ENCODE measurements around the gene BBS1. TPM values are rescaled to one million over a fixed set of nuclear protein-coding genes. Genes with fewer than 3 reads are reported as not detected.

Gene BBS1
- total RNA-seq, 1 donor from 2014 or later = 8.2 TPM

- peaks cover 5% of the 10 kb centered on the region for H3K27me3 ChIP-seq (ENCODE audit: control insufficient read depth, insufficient read depth, low read length)
- no peak overlapping the region for H3K4me3 ChIP-seq (ENCODE audit: low read depth, low read length)
- H3K36me3 ChIP-seq (ENCODE audit: control insufficient read depth, insufficient read depth, low read length) = no peaks in the 10 kb centered on the region
- no peak for TF ChIP-seq CTCF (IDR thresholded peaks at IDR 0.05; ENCODE audit: insufficient read depth, low read length, severe bottlenecking)
- no peak for DNase-seq (ENCODE audit: low read depth)
- FAIRE-seq = no peak
Observed at GRCh38 chr11:66550887-66551286, 40.5 kb downstream of the BBS1 start.

- no peaks in the 10 kb centered on the region for H3K36me3 ChIP-seq (ENCODE audit: control insufficient read depth, insufficient read depth, low read length)
- no peak for DNase-seq (ENCODE audit: low read depth)
- H3K4me3 ChIP-seq (ENCODE audit: low read depth, low read length) = no peak overlapping the region
- no peak for FAIRE-seq
- H3K27me3 ChIP-seq (ENCODE audit: control insufficient read depth, insufficient read depth, low read length) = peaks cover 3% of the 10 kb centered on the region
- no peak for TF ChIP-seq CTCF (IDR thresholded peaks at IDR 0.05; ENCODE audit: insufficient read depth, low read length, severe bottlenecking)
Observed at GRCh38 chr11:66554602-66555001, 44.2 kb downstream of the BBS1 start.

- H3K27me3 ChIP-seq (ENCODE audit: control insufficient read depth, insufficient read depth, low read length) = peaks cover 1% of the 10 kb centered on the region
- TF ChIP-seq CTCF (IDR thresholded peaks at IDR 0.05; ENCODE audit: insufficient read depth, low read length, severe bottlenecking) = no peak
- H3K36me3 ChIP-seq (ENCODE audit: control insufficient read depth, insufficient read depth, low read length) = no peaks in the 10 kb centered on the region
- H3K4me3 ChIP-seq (ENCODE audit: low read depth, low read length) = no peak overlapping the region
- no peak for FAIRE-seq
- no peak for DNase-seq (ENCODE audit: low read depth)
Observed at GRCh38 chr11:66555416-66555815, 45.0 kb downstream of the BBS1 start.

- H3K27me3 ChIP-seq (ENCODE audit: control insufficient read depth, insufficient read depth, low read length) = peaks cover 1% of the 10 kb centered on the region
- no peak for FAIRE-seq
- H3K36me3 ChIP-seq (ENCODE audit: control insufficient read depth, insufficient read depth, low read length) = no peaks in the 10 kb centered on the region
- H3K4me3 ChIP-seq (ENCODE audit: low read depth, low read length) = no peak overlapping the region
- DNase-seq (ENCODE audit: low read depth) = no peak
- no peak for TF ChIP-seq CTCF (IDR thresholded peaks at IDR 0.05; ENCODE audit: insufficient read depth, low read length, severe bottlenecking)
Observed at GRCh38 chr11:66556086-66556485, 45.7 kb downstream of the BBS1 start.

- no peak for TF ChIP-seq CTCF (IDR thresholded peaks at IDR 0.05; ENCODE audit: insufficient read depth, low read length, severe bottlenecking)
- Histone ChIP-seq H3K36me3 (ENCODE audit: control insufficient read depth, insufficient read depth, low read length) (no peaks in the 10 kb centered on the region), H3K27me3 (ENCODE audit: control insufficient read depth, insufficient read depth, low read length) (peaks cover 1% of the 10 kb centered on the region), H3K4me3 (ENCODE audit: low read depth, low read length) (no peak overlapping the region)
- FAIRE-seq (no peak), DNase-seq (ENCODE audit: low read depth) (no peak)
Observed at GRCh38 chr11:66557733-66558326, 47.4 kb downstream of the BBS1 start.

Data from bronchial epithelial cell (primary cell).